GM18868 (cell line): ENCODE results near the gene CAPZB.

Source experiments
- ATAC-seq: cut with Tn5 transposase; IDR thresholded peaks from one replicate; pipeline ENCODE4 v1.9.1; 2021; ENCODE audit warnings: mild to moderate bottlenecking, moderate library complexity; ENCODE audit not compliant: unreplicated experiment

The CAPZB gene

DNA sequence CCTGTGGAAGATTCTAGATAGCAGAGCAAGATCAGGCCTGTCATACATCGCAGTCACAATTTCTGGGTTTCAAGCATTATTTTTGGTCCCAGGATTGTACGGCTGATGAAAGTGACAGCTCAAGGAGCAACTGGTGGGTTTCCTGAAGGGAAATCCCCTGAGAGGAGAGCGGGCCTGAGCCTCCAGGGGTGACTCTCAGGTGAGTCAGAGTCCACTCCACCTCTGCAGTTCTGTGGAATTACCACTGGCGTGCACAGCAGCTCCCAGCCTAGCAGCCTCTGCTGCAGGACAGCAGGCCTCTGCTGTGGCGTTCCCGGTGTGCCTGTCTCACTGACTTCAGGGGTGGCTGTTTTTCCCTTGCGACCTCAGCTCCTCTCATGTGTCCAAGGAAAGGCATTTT is 148.8 kb downstream of the CAPZB start:
- ATAC-seq, result no peak

DNA sequence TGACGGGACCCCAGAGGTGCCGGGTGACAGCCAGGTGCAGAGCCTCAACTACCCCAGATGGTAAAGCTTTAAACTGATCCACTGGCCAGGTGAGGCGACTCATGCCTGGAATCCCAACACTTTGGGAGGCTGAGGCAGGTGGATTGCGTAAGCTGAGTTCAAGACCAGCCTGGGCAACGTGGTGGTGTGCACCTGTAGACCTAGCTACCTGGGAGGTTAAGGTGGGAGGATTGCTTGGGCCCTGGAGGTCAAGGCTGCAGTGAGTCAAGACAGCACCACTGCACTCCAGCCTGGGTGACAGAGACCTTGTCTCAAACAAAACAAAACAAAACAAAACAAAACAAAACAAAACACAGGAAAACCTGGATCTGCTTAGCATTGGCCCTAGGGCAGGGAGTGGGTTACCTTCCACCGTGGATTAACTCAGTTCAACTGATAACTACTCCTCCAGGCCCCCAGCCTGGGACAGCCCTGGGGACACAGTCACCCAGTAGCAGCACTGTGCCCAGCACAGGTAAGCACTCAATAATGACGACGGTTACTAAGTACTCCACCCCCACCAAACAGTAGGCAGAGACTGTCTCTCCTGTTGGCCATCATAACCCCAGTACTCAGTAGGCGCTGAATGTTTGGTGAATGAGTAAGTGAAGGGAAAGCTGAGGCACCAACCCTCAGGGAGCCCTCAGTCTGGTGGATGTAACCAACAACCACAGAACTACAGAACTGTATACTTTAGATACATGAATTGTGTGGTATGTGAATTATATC is 151.6 kb downstream of the CAPZB start:
- no peak for ATAC-seq

DNA sequence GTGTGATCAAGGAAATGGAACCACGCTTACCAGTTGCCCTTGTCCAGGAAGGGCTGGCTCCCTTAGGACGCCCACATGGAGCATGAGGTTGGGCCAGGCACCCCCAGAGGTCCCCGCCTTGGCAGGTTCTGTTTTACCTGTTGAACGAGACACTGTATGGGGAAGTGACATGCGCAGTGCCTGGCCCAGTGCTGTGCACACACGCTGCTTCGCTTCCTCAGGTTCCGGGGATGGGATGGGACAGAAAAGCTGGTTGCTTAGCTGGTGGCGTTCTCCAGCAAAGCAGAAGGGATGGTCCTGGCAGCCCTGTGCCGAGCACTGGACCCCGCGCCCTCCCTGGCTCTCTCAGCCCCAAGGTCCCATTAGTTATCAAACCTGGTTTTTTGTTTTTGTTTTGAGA is 152.5 kb downstream of the CAPZB start:
- ATAC-seq, result no peak

DNA sequence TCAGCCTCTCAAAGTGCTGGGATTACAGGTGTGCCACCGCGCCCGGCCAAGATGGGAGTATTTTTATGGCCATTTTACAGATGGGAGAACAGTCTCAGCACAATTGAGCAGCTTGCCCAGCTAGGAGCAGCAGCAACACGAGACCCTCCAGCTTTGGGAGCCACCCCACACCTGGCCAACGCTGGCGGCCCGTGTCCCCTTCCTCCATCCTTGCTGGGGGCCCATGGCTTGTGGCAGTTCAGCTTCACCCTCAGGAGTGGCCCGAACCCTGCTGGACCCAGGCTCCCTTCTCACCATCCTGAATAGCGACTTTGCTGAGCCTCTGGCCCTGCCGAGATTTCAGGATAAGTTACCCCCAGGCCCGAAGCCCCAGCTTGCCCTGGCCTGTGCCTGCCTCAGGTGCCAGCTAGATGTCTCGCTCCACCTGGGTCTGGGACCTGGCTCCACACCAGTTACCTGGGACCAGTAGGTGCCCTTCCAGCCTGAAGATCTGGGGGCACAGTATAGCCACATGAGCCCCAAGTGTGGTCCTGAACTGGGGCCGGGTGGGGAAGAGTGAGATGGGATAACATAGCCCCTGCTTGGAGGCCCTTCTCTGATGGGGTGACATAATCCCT is 154.0 kb downstream of the CAPZB start:
- ATAC-seq, result no peak

DNA sequence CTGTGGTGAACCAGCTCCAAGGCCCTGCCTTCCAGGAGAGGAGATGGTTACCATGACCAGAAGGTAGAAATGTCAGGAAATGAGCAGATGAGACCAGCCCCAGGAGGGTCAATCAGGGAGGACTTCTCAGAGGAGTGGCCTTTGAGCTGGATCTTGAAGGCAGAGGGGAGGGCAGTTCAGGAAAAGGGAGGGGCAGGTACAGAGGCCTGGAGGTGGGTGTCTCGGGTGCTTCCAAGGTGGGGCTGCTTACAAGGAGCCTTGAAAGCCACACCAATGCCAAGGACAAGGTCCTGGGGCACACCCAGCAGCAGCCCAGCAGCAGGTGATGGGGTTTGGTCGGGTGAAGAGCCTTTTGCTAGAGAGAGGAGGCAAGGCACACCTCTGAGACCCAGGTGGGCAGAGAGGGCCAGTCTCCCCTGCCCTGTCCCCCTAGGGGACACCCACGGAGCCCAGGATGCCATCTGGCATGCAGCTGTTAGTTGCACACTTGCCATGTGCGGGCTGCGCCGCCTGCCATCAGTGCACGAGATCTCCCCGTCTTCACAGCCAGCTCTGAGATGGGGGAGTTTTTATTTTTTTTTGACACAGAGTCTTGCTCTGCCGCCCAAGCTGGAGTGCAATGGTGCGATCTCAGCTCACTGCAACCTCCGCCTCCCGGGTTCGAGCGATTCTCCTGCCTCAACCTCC is 154.7 kb downstream of the CAPZB start:
- no peak for ATAC-seq

DNA sequence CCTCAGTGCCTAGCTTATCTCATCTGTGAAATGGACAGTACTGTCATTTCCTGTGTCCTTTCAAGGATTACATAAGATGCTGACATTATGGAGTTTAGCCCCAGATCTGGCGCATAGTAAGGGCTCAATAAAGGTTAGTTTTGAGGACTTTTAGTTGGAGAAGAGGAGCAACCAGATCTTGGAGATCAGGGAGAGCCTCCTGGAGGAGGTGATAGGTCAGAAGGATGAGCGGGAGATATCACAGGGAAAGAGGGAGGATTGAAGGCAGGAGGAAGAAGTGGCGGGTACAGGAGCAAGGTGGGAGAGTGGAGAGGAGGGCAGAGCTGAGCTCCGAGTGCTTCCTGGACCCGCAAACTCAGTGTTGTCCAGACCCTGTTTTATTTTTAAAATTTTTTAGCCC is 155.7 kb downstream of the CAPZB start:
- ATAC-seq, result no peak

DNA sequence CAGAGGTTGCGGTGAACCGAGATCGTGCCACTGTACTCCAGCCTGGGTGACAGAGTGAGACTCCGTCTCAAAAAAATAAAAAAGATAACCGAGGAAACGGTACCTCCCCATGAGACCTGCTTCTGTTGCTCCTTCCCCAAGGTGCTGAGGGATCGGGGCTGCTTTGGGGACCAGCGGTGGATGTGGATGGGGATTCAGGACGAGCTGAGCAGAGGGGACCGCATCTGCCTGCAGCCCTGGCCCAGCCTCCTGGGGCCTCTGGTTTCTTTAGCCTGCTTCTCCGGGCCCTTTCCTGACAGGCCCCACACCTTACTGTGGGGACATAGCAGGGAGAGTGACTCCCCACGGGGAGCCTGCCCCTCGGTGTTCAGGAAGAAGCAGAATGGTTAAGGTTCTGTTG is 156.2 kb downstream of the CAPZB start:
- no peak for ATAC-seq

DNA sequence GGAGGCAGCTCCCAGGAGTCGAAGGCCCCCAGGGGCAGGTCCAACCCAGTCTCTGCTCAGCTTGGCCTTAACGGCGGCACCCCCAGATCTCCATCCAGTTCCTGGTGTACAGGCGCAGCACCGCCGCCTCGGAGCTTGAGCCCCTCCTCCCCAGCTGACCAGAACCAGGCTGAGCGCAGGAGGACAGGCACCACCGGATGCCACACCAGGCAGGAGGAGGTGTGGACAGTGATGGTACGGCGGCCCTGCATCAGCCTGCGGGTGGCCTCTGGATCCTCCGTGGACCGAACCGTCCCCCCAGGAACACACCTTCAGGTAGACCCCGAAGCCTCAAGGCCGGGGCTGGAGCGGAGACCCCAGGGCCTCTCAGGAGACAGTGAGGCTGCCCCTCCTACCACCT is 156.9 kb downstream of the CAPZB start:
- ATAC-seq, result no peak

DNA sequence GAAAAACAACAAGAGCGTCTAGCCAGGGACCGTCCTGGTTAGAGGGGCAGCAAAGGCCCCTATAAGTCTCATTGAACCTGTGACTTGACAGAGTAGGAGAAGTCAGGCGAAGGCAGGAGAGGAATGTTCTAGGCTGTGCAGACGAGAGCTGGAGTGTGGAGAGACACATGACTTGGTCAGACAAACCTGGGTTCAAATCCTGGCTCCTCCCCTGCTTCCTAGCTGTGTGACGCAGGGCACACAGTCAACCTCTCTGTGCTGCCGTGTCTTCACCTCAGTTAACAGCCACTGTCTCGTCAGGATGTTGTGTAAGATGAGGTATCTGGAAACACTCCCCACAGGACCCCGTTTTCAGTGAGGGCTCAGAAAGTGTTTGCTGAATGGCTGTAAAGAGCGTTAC is 157.6 kb downstream of the CAPZB start:
- ATAC-seq, result no peak

DNA sequence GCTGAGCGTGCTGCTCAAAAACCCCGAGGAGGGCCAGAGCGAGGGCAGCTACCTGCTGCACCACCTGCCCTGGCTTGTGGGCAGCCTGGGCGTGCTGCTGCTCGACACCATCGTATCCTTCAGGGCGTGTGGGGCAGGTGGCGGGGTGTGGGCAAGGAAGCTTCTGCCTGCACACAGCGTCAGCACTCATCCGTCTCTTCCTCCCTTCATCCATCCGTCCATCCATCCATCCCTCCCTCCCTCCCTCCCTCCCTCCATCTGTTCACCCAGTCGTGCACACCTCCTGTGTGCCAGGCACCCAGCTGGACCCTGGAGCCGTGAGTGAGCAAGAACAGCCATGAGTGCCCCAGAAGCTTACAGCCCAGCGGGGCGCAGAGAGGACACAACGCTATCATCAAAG is 158.0 kb downstream of the CAPZB start:
- no peak for ATAC-seq

DNA sequence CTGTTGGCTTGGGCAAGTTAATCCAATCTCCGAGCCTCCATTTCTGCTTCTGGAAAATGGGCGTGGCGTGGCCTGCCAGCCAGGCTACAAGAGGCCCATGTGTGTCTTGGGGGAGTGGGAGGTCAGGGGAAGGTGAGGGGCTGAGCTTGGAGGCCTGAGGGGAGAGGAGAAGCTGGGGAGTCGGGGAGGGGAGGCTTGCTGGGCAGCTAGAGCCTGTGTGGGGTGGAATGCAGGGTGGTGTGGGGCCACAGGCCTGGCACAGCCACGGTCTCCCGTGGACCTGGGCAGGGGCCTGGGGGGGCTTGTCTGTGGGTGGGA is 158.6 kb downstream of the CAPZB start:
- ATAC-seq, result no peak

DNA sequence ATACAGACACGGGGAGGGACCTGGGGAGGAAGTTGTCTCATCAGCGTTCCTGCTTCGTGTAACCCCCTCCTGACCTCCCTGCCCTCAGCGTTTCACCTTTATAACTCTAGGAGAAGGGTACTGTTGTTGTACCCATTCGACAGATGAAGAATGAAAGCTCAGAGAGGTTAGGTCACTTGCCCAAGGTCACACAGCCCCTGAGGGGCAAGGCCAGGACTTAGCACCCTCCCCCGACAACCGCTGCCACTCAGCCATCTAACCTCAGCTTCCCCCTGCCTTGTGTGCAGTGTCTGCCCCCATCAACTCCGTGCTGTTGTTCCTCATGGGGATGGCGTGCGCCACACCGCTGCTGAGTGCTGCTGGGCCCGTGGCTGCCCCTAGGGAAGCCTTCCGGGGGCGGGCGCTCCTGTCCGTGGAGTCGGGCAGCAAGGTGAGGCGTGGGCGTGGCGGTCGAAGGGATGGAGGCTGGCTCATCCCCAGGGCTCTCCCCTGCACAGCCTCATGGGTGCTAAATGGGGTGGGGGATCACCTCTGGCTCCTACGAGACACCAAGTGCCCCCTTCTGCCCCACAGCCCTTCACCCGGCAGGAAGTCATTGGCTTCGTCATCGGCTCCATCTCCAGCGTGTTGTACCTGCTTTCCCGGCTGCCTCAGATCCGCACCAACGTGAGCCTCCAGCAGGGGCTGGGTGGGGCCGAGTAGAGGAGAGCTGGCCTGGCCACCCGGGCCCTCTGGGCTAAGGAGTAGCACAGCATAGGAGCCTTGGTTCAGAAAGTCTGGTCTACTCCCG is 159.2 kb downstream of the CAPZB start:
- no peak for ATAC-seq

DNA sequence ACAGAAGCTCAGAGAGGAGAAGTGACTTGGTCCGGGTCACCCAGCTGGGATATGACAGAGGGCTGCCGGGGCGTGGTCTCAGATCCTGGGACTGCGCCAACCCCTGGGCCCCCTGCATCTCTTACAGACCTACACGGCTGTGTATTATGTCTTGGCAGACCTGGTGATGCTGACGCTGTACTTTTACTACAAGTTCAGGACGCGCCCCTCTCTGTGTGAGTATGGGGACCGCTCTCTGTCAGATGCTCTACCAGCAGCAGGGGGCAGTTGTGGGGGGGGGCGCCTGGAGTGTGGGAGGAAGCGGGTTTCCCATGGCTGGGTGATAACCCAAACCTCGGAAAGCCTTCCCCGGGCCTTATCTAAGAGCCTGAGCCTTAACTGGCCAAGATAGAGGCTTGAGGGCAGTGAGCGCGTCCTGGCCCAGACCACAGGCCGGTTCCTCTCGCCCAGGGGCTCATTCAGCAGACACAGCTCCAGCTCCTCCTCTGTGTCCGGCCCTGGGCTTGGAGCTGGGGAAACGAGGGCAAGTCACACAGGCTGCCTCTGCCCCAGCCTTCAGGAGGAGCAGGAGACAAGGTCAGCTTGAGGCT is 159.9 kb downstream of the CAPZB start:
- no peak for ATAC-seq

DNA sequence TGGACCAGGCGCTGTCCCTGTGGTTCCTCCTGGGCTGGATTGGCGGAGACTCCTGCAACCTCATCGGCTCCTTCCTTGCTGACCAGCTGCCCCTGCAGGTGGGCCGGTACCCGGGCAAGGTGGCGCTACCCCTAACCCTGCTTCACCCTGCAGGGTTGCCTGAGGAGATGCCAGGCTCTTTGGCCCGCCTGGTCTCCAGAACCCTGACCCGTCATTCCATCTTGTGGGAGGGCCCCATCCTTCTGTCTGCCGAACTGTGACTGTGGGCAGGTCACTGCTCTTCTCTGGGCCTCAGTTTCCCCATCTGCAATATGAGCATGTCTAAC is 160.7 kb downstream of the CAPZB start:
- no peak for ATAC-seq

DNA sequence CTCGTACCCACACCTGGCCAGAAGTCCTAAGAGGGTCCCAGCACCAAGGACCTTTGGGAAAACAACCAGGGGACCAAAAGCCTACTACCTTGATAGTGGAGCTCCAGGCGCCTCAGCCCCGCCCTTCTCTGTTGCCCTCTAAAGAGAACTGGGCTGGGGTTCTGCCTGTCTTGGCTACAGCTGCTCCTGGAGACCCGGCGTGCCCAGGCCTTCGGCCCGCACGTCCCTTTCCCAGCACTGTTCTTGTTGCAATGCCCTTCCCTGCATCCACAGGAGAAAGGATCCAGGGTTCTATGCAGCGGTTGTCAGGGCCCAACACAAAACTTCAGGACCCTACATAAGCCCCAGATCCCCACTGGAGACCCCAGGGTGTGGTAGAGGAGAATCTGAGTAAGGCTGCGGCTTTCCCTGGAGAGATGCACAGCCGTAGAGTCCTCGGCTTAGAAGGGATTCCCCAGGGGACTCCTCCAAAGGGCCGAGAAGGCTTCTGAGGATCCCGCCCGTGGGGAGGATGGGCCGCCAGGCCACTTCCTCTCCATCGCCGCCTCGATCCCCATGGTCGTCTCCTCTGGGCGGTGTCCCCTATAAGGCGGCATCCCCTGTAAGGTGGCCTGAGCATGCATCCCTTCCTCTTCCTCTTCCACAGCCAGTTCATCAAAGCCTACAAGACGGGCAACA is 161.2 kb downstream of the CAPZB start:
- no peak for ATAC-seq

DNA sequence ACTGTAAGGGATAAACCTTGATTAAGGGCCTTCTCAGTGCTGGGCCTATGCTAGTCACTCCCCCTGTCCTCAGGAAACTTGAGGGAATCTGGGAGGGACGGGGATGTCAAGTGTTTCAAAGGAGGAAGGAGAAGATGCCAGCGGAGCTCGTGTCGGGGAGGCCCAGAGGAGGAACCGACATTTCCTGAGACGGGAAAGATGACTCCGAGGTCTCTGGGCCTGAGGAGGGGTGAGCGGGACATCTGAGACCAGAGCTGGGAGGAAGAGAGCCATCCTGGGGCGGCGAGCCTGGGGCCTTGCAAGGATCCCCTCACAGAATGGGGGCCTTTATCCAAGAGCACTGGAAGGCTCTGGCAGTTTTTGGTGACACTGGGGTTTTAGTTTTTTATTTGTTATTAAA is 162.9 kb downstream of the CAPZB start:
- no peak for ATAC-seq

DNA sequence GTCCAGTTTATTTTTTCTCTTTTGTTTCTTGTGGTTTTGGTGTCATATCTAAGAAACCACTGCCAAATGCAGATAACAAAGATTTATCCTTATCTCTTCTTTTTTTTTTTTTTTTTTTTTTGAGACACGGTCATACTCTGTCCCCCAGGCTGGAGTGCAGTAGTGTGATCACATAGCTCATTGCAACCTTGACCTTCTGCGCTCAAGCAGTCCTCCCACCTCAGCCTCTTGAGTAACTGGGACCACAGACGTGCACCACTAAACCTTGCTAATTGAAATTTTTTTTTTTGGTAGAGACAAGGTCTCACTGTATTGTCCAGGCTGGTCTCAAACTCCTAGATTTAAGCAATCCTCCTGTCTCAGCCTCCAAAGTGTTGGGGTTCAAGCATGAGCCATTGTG is 164.3 kb downstream of the CAPZB start:
- no peak for ATAC-seq

DNA sequence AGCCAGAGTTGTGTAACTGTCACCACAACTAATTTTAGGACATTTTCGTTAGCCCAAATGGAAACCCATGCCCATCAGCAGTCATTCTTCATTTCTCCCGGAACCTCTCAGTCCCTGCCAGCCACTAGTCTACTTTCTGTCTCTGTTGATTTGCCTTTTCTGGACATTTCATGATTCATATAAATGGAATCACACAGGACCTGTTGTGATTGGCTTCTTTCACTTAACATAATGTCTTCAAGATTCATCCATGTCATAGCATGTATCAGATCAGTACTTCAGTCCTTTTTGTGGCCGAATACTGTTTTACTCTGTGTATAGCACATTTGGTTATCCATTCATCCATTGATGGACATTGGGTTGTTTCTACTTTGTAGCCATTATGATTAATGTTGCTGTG is 166.1 kb downstream of the CAPZB start:
- no peak for ATAC-seq

DNA sequence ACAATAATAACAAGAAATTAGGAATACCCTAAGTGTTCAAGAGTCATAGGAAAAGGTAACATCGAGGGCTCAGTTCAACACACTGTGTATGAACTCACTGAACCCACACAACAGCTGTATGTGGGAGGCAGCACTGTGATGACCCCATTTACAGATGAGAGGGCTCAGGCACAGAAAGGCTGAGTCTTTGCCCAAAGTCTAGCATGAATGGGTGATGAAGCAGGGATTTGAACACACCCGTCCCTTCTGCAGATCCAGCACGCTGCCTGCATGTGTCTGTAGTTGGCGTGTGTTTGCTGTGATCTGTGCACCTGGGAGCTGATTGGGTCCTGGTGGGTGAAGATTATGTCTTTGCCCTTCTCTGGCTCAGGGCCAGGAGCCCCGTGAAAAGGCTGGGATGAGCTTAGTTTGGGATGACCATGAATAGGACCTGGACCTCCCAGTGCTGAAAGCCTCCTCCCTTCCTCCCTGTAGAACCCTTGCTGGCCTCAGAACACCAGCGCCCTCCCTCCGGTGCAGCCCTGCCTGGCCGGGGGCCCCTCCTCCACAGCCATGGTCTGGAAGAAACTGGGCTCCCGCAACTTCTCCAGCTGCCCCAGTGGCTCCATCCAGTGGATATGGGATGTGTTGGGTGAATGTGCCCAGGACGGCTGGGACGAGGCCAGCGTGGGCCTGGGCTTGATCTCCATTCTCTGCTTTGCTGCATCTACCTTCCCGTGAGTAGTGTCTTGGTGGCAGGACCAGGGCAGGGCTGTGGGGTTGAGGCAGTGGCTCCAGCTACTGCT is 168.0 kb downstream of the CAPZB start:
- ATAC-seq, result no peak
